ENCODE data around the gene MANF. TPM values are rescaled to one million over a fixed set of nuclear protein-coding genes. Genes with fewer than 3 reads are reported as not detected.
A peak's percentile ranks its signal among the peaks of the same experiment; 100 is the strongest.

The MANF gene
- total and polyA plus RNA-seq, 4 donors = 40.1 to 173 (median 86.7) TPM

DNA sequence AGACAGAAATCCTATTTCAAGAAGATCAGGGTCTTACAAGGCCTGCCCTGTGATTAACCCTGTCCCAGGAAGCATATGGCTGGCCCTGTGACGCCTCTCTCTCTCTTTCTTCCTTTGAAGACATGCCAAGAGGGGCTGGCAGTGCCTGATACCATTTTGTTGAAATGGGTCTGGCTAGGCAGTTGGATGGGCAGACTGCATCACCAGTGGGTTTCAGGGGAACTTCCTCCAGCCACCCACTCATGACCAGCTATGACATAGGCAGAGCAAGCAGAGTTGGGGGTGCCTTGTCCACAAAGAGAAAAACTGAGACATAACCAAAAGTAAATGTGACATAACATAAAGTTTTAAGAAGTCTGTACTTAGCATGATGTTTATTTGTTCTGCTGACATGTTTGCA, 31.4 kb upstream of the MANF start:
- no peaks in the 10 kb centered on the region for H3K9me3 ChIP-seq (ENCODE audit: control insufficient read depth in 4 of 4, insufficient read depth in 3 of 4, low read length in 3 of 4)
- TF ChIP-seq, protein P1, sequence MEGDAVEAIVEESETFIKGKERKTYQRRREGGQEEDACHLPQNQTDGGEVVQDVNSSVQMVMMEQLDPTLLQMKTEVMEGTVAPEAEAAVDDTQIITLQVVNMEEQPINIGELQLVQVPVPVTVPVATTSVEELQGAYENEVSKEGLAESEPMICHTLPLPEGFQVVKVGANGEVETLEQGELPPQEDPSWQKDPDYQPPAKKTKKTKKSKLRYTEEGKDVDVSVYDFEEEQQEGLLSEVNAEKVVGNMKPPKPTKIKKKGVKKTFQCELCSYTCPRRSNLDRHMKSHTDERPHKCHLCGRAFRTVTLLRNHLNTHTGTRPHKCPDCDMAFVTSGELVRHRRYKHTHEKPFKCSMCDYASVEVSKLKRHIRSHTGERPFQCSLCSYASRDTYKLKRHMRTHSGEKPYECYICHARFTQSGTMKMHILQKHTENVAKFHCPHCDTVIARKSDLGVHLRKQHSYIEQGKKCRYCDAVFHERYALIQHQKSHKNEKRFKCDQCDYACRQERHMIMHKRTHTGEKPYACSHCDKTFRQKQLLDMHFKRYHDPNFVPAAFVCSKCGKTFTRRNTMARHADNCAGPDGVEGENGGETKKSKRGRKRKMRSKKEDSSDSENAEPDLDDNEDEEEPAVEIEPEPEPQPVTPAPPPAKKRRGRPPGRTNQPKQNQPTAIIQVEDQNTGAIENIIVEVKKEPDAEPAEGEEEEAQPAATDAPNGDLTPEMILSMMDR (IDR thresholded peaks at IDR 0.05; ENCODE audit: control extremely low read depth, extremely low read depth) = no peak

DNA sequence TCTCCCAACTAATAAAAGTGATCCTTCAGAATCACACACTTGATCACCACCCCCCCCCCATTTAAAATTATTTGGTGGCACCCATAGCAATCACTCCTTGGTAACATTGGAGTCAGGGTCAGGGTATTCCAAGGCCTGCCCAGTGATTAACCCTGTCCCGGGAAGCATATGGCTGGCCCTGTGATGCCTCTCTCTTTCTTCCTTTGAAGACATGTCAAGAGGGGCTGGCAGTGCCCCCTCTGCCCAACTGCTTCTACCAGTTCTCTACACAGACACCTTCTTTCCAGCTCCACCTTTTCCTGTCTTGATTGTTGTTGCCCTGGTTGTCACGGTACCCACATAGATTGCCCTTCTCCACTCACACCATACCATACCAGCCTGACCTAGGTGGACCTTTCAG, 30.9 kb upstream of the MANF start:
- Histone ChIP-seq H3K27me3 (ENCODE audit: control insufficient read depth in 3 of 3, insufficient read depth in 3 of 3, low read length in 2 of 3) (no peaks in the 10 kb centered on the region), H3K9me3 (ENCODE audit: control insufficient read depth in 4 of 4, insufficient read depth in 3 of 4, low read length in 3 of 4) (no peaks in the 10 kb centered on the region), H3K9ac (ENCODE audit: insufficient read depth in 1 of 2, low read length in 2 of 2) (no peak overlapping the region), H3K4me3 (no peak overlapping the region), H3K36me3 (ENCODE audit: control insufficient read depth in 4 of 4, insufficient read depth in 4 of 4, low read length in 4 of 4) (no peaks in the 10 kb centered on the region), H3K27ac (ENCODE audit: low read depth in 1 of 2, low read length in 1 of 2) (no peak overlapping the region), H3K4me1 (ENCODE audit: control insufficient read depth in 5 of 5, insufficient read depth in 5 of 5, low read length in 5 of 5) (peaks cover 0 to 9% (median 0%) of the 10 kb centered on the region in 5 donors)
- TF ChIP-seq, protein P1 (IDR thresholded peaks at IDR 0.05; ENCODE audit: control extremely low read depth, extremely low read depth) = no peak
- ATAC-seq (ENCODE audit: insufficient read depth, low FRiP score) (no peak), DNase-seq (no peak)
- 87 to 92% methylated on average over 2 of the region's 2 CpGs for WGBS, 2 donors

More for the DNA sequence above, 31.4 kb upstream of the MANF start:
- ATAC-seq (ENCODE audit: insufficient read depth, low FRiP score) (no peak), DNase-seq (peak in 2 of 3 donors; percentile 19 to 22)
- Histone ChIP-seq H3K36me3 (ENCODE audit: control insufficient read depth in 4 of 4, insufficient read depth in 4 of 4, low read length in 4 of 4) (no peaks in the 10 kb centered on the region), H3K4me1 (ENCODE audit: control insufficient read depth in 5 of 5, insufficient read depth in 5 of 5, low read length in 5 of 5) (peaks cover 0 to 9% (median 0%) of the 10 kb centered on the region in 5 donors), H3K4me3 (no peak overlapping the region), H3K9ac (ENCODE audit: insufficient read depth in 1 of 2, low read length in 2 of 2) (no peak overlapping the region), H3K27me3 (ENCODE audit: control insufficient read depth in 3 of 3, insufficient read depth in 3 of 3, low read length in 2 of 3) (no peaks in the 10 kb centered on the region), H3K27ac (ENCODE audit: low read depth in 1 of 2, low read length in 1 of 2) (no peak overlapping the region)
- WGBS, 2 donors = 53 to 57% methylated on average over 1 of the region's 1 CpG

DNA sequence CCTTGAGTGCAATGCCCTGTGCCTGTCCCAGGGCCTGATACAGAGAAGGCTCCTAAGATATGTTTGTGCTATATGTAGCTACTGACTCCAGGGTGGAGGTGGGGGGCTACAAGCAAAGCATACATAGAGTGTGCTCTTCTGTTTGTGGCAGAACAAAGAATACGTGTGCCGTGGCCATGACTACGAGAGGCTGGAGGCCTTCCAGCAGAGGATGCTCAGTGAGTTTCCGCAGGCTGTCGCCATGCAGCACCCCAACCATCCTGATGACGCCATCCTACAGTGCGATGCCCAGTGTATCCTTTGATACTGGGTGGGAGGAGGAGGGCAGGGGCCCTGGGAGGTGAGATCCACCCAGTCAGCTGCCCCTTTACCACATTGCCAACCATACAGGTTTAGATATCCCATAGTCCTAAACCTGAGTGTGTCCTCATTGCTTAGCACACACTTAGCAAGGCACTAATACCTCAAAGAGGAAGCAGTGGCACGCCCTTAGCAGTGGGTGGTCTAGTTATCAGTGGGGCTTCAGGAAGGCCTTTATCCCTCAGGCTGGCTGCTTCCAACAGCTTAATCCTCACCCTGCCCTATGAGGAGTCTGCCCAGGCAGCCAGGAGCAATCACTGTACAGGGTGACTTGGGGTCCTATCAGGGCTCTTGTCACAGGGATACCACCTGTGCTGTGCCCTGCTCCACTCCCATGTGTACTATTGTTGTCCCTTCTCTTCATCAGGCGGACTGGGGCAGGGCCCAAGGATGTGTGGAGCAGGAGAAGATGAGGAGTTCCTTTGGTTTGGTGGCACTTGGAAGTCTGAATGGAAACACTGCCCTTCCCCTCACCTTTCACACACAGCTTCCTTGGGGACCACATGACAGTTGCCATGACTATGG, 30.1 kb upstream of the MANF start:
- Histone ChIP-seq H3K4me1 (ENCODE audit: control insufficient read depth in 5 of 5, insufficient read depth in 5 of 5, low read length in 5 of 5) (peaks cover 0 to 9% (median 0%) of the 10 kb centered on the region in 5 donors), H3K9ac (ENCODE audit: insufficient read depth in 1 of 2, low read length in 2 of 2) (no peak overlapping the region), H3K4me3 (no peak overlapping the region), H3K9me3 (ENCODE audit: control insufficient read depth in 4 of 4, insufficient read depth in 3 of 4, low read length in 3 of 4) (no peaks in the 10 kb centered on the region), H3K27me3 (ENCODE audit: control insufficient read depth in 3 of 3, insufficient read depth in 3 of 3, low read length in 2 of 3) (no peaks in the 10 kb centered on the region), H3K27ac (ENCODE audit: low read depth in 1 of 2, low read length in 1 of 2) (no peak overlapping the region), H3K36me3 (ENCODE audit: control insufficient read depth in 4 of 4, insufficient read depth in 4 of 4, low read length in 4 of 4) (no peaks in the 10 kb centered on the region)
- DNase-seq (peak in 1 of 3 donors; percentile 4), ATAC-seq (ENCODE audit: insufficient read depth, low FRiP score) (no peak)
- WGBS, 2 donors = 91 to 93% methylated on average over 9 of the region's 9 CpGs
- TF ChIP-seq, protein P1 (IDR thresholded peaks at IDR 0.05; ENCODE audit: control extremely low read depth, extremely low read depth) = no peak
